Hypothalamus (tissue), 51 donors: ENCODE data around the gene IGF2BP1.
"Not testable (repeated sequence)": the region's sequence is repeated elsewhere in the genome, so short reads cannot be mapped to it uniquely, and the experiment has no call there.

ENCODE experiments used
- DNase-seq, 51 donors: peaks; one replicate each; lab custom pipeline; 2025; lab: John Stamatoyannopoulos, UW

The IGF2BP1 gene

GRCh38 chr17:48995304-48995973 is 1.7 kb upstream of the IGF2BP1 start:
- DNase-seq = no peak

- no peak for DNase-seq
Measured at GRCh38 chr17:48995974-48996721, 1.0 kb upstream of the IGF2BP1 start.

GRCh38 chr17:48996722-48997102 is 473 bp upstream of the IGF2BP1 start:
- DNase-seq = no peak

- no peak for DNase-seq
Measured at GRCh38 chr17:48997827-48998586, 822 bp downstream of the IGF2BP1 start.

- DNase-seq = no peak
Measured at GRCh38 chr17:48998587-48999440, 1.6 kb downstream of the IGF2BP1 start.

- DNase-seq = no peak
Measured at GRCh38 chr17:49000943-49001342, 3.8 kb downstream of the IGF2BP1 start.

GRCh38 chr17:49001671-49002070 is 4.5 kb downstream of the IGF2BP1 start:
- DNase-seq = no peak

GRCh38 chr17:49002331-49002730 is 5.1 kb downstream of the IGF2BP1 start:
- no peak for DNase-seq

- DNase-seq = no peak
Measured at GRCh38 chr17:49002766-49003165, 5.6 kb downstream of the IGF2BP1 start.

- no peak for DNase-seq
Measured at GRCh38 chr17:49003557-49004511, 6.6 kb downstream of the IGF2BP1 start.

GRCh38 chr17:49005140-49005539 is 8.0 kb downstream of the IGF2BP1 start:
- no peak for DNase-seq

GRCh38 chr17:49008908-49009307 is 11.7 kb downstream of the IGF2BP1 start:
- DNase-seq = not testable (repeated sequence)

- DNase-seq = no peak
Measured at GRCh38 chr17:49012769-49013255, 15.6 kb downstream of the IGF2BP1 start.

- DNase-seq = no peak
Measured at GRCh38 chr17:49013311-49014213, 16.4 kb downstream of the IGF2BP1 start.

- DNase-seq = no peak
Measured at GRCh38 chr17:49015179-49015923, 18.2 kb downstream of the IGF2BP1 start.

- no peak for DNase-seq
Measured at GRCh38 chr17:49015924-49016774, 19.0 kb downstream of the IGF2BP1 start.
